HepG2 (cell line): ENCODE results near the gene RRBP1. TPM values are rescaled to one million over a fixed set of nuclear protein-coding genes. Genes with fewer than 3 reads are reported as not detected.

Experiments used
- ATF6 ChIP-seq: sonication (generic); formaldehyde crosslinking; conservative IDR thresholded peaks from 2 replicates; pipeline ENCODE4 v1.4.0; 2020; ENCODE audit warnings: missing genetic modification reagents
- HINFP ChIP-seq: sonication (generic); formaldehyde crosslinking; IDR thresholded peaks from 2 replicates; pipeline ENCODE4 v1.4.0; 2020; ENCODE audit warnings: low read depth, mild to moderate bottlenecking, missing genetic modification reagents
- HIVEP1 ChIP-seq: sonication (generic); formaldehyde crosslinking; IDR thresholded peaks from 2 replicates; pipeline ENCODE4 v1.4.0; 2020; ENCODE audit warnings: mild to moderate bottlenecking, missing genetic modification reagents
- MBD4 ChIP-seq: IDR thresholded peaks from 2 replicates; pipeline ENCODE4 v1.6.1; 2012; ENCODE audit warnings: low read length, inconsistent platforms, borderline replicate concordance
- MTF2 ChIP-seq: sonication (generic); formaldehyde crosslinking; IDR thresholded peaks from 2 replicates; pipeline ENCODE4 v1.5.0; 2020; ENCODE audit warnings: missing genetic modification reagents, borderline replicate concordance
- MXD3 ChIP-seq: IDR thresholded peaks from 2 replicates; pipeline ENCODE4 v1.6.1; 2016; ENCODE audit warnings: mild to moderate bottlenecking, missing biosample characterization, missing genetic modification reagents
- MZF1 ChIP-seq: sonication (generic); formaldehyde crosslinking; IDR thresholded peaks from 2 replicates; pipeline ENCODE4 v1.8.1; 2023; ENCODE audit warnings: mild to moderate bottlenecking, missing genetic modification reagents, borderline replicate concordance
- NFKBIZ ChIP-seq: IDR thresholded peaks from 2 replicates; pipeline ENCODE4 v1.6.1; 2018; ENCODE audit warnings: missing genetic modification reagents, missing compliant biosample characterization
- NFRKB ChIP-seq: fragments of 450-650 bp; IDR thresholded peaks from 2 replicates; pipeline ENCODE4 v1.6.1; 2017
- NFYB ChIP-seq: sonication (generic); formaldehyde crosslinking; IDR thresholded peaks from 2 replicates; pipeline ENCODE4 v1.4.0; 2020; ENCODE audit warnings: missing genetic modification reagents
- PHB2 ChIP-seq: fragments of 450-650 bp; IDR thresholded peaks from 2 replicates; pipeline ENCODE4 v1.6.1; 2018; ENCODE audit not compliant: partially characterized antibody
- RFX1 ChIP-seq: fragments of 450-650 bp; IDR thresholded peaks from 2 replicates; pipeline ENCODE4 v1.6.1; 2017
- RORA ChIP-seq: sonication (generic); formaldehyde crosslinking; IDR thresholded peaks from 2 replicates; pipeline ENCODE4 v1.5.0; 2020; ENCODE audit warnings: mild to moderate bottlenecking, missing genetic modification reagents, moderate library complexity
- RXRA ChIP-seq: sonication (generic); formaldehyde crosslinking; IDR thresholded peaks from 2 replicates; pipeline ENCODE4 v1.5.1; 2020; ENCODE audit warnings: missing genetic modification reagents
- YEATS2 ChIP-seq: sonication (generic); formaldehyde crosslinking; IDR thresholded peaks from 2 replicates; pipeline ENCODE4 v1.4.0; 2020; ENCODE audit warnings: missing genetic modification reagents, borderline replicate concordance
- ZBTB2 ChIP-seq: sonication (generic); formaldehyde crosslinking; IDR thresholded peaks from 2 replicates; pipeline ENCODE4 v1.8.0; 2022; ENCODE audit warnings: low read depth, missing genetic modification reagents
- ZFY ChIP-seq: sonication (generic); formaldehyde crosslinking; IDR thresholded peaks from 2 replicates; pipeline ENCODE4 v1.4.0; 2020; ENCODE audit warnings: missing genetic modification reagents
- ZNF33A ChIP-seq: sonication (generic); formaldehyde crosslinking; IDR thresholded peaks from 2 replicates; pipeline ENCODE4 v1.5.1; 2020; ENCODE audit warnings: missing genetic modification reagents, mild to moderate bottlenecking, moderate library complexity, borderline replicate concordance
- ZNF501 ChIP-seq: sonication (generic); formaldehyde crosslinking; IDR thresholded peaks from 2 replicates; pipeline ENCODE4 v1.5.1; 2020; ENCODE audit warnings: mild to moderate bottlenecking, moderate library complexity, missing genetic modification reagents
- ZNF597 ChIP-seq: sonication (generic); formaldehyde crosslinking; IDR thresholded peaks from 2 replicates; pipeline ENCODE4 v1.5.0; 2020; ENCODE audit warnings: missing genetic modification reagents
- ZNF605 ChIP-seq: sonication (generic); formaldehyde crosslinking; IDR thresholded peaks from 2 replicates; pipeline ENCODE4 v1.8.0; 2022; ENCODE audit warnings: mild to moderate bottlenecking, missing genetic modification reagents
- ZNF709 ChIP-seq: sonication (generic); formaldehyde crosslinking; IDR thresholded peaks from 2 replicates; pipeline ENCODE4 v1.5.0; 2020; ENCODE audit warnings: mild to moderate bottlenecking, missing genetic modification reagents
- ZNF740 ChIP-seq: sonication (generic); formaldehyde crosslinking; IDR thresholded peaks from 2 replicates; pipeline ENCODE4 v1.4.0; 2020; ENCODE audit warnings: missing genetic modification reagents
- ZSCAN22 ChIP-seq: sonication (generic); formaldehyde crosslinking; IDR thresholded peaks from 2 replicates; pipeline ENCODE4 v1.4.0; 2020; ENCODE audit warnings: mild to moderate bottlenecking, missing genetic modification reagents
- polyA plus RNA-seq, 8 experiments: library from polyadenylated mRNA; depleted of rRNA in 3 of 8; stranded (reverse) in 7 of 8; unstranded in 1 of 8; fragments of >200 nt; fragmentation: Illumina TruSeq in 4 of 8; extraction: Trizol in 4 of 8; gene quantifications; 2 replicates each; pipeline versions ENCODE4 v1.2.1 to v1.2.3, GENCODE V29; 2011 to 2016; ENCODE audit warnings: low read depth in 4 of 8, missing spikeins in 1 of 8, mixed read lengths in 1 of 8; ENCODE audit not compliant: insufficient read depth in 1 of 8
- total RNA-seq, 5 experiments: library from RNA; depleted of rRNA; stranded (reverse); fragments of >200 nt; fragmentation: Illumina TruSeq; extraction: Trizol; gene quantifications; 2 replicates each; pipeline ENCODE4 v1.2.3, GENCODE V29; 2016; ENCODE audit warnings: low read depth in 1 of 5

The RRBP1 gene
- total and polyA plus RNA-seq, 2 of the 13 experiments (the other 11 are each of a cell fraction or from before 2014, with no cell fraction given): 150 to 222 TPM

- 0 out of 2 replicates have a peak, but pooled peaks have one; percentile 42 for TF ChIP-seq NFKBIZ (CRISPR knock-in tag)
- TF ChIP-seq ZNF597 (CRISPR knock-in tag): no peak
- TF ChIP-seq ZFY (CRISPR knock-in tag): peak; percentile 87
- TF ChIP-seq PHB2: no peak
- TF ChIP-seq HINFP (CRISPR knock-in tag): peak; percentile 18; the same call in 1 of the 2 replicates
- TF ChIP-seq ATF6 (CRISPR knock-in tag): peak; percentile 13; the same call in 1 of the 2 replicates
- TF ChIP-seq ZSCAN22 (CRISPR knock-in tag): no peak
- TF ChIP-seq ZNF740 (CRISPR knock-in tag): no peak; the same call in 1 of the 2 replicates
- no peak for TF ChIP-seq ZNF33A (CRISPR knock-in tag)
- TF ChIP-seq MZF1 (CRISPR knock-in tag): no peak
- TF ChIP-seq RORA: no peak
- TF ChIP-seq NFYB (CRISPR knock-in tag): no peak; the same call in 1 of the 2 replicates
- TF ChIP-seq MTF2 (CRISPR knock-in tag): no peak
- TF ChIP-seq NFRKB: no peak
- 0 out of 2 replicates have a peak, but pooled peaks have one; percentile 8 for TF ChIP-seq RXRA (CRISPR knock-in tag)
- TF ChIP-seq MXD3 (CRISPR knock-in tag): peak; percentile 84; the same call in 1 of the 2 replicates
- TF ChIP-seq ZBTB2 (CRISPR knock-in tag): peak; percentile 75; the same call in 1 of the 2 replicates
- peak; percentile 99 for TF ChIP-seq ZNF501
- peak; percentile 58; the same call in 1 of the 2 replicates for TF ChIP-seq ZNF605 (CRISPR knock-in tag)
- TF ChIP-seq MBD4: no peak
- peak; percentile 92 for TF ChIP-seq RFX1
- TF ChIP-seq YEATS2 (CRISPR knock-in tag): peak; percentile 24
- no peak; the same call in 1 of the 2 replicates for TF ChIP-seq ZNF709 (CRISPR knock-in tag)
- TF ChIP-seq HIVEP1 (CRISPR knock-in tag): 0 out of 2 replicates have a peak, but pooled peaks have one; percentile 30
These were observed 112.3 kb downstream of the RRBP1 start, which contains the start of gene DSTN (continued) for GRCh38 chr20:17569616-17570346.
